Glutamatergic neuron (in vitro differentiated cells): Measurements from ENCODE around the gene GTF2IRD1. TPM values are rescaled to one million over a fixed set of nuclear protein-coding genes. Genes with fewer than 3 reads are reported as not detected.

Experiments used
- DNase-seq: peaks from one replicate; pipeline ENCODE4 v3.0.0; 2022
- H3K27ac Mint-ChIP-seq: one replicate; pipeline ENCODE4 v1.8.0; 2020; ENCODE audit warnings: mild to moderate bottlenecking, mixed read lengths, inconsistent platforms; ENCODE audit not compliant: unreplicated experiment
- H3K27me3 Mint-ChIP-seq: one replicate; pipeline ENCODE4 v1.8.0; 2020; ENCODE audit warnings: mild to moderate bottlenecking, moderate library complexity, mixed read lengths, inconsistent platforms; ENCODE audit not compliant: unreplicated experiment
- H3K36me3 Mint-ChIP-seq: one replicate; pipeline ENCODE4 v1.8.0; 2020; ENCODE audit warnings: mild to moderate bottlenecking, mixed read lengths, inconsistent platforms; ENCODE audit not compliant: unreplicated experiment
- H3K4me1 Mint-ChIP-seq: one replicate; pipeline ENCODE4 v1.8.0; 2020; ENCODE audit warnings: mild to moderate bottlenecking, low read depth, mixed read lengths, inconsistent platforms; ENCODE audit not compliant: unreplicated experiment
- H3K4me3 Mint-ChIP-seq: one replicate; pipeline ENCODE4 v1.8.0; 2020; ENCODE audit warnings: mild to moderate bottlenecking, mixed read lengths, inconsistent platforms; ENCODE audit not compliant: unreplicated experiment
- H3K9me3 Mint-ChIP-seq: one replicate; pipeline ENCODE4 v1.8.0; 2020; ENCODE audit warnings: mild to moderate bottlenecking, moderate library complexity, mixed read lengths, inconsistent platforms; ENCODE audit not compliant: unreplicated experiment
- total RNA-seq: library from RNA; stranded (reverse); fragmentation: NEBNext Ultra II Directional; extraction: Animal tissue kit (Norgen Biotek cat#: 25700); gene quantifications from one replicate; pipeline ENCODE4 v1.2.1, GENCODE V29; 2021; ENCODE audit not compliant: unreplicated experiment
- TF ChIP-seq, protein P1 (sequence below): fragments of 200-600 bp; sonication (generic); IDR thresholded peaks from one replicate; pipeline ENCODE4 v1.5.0; 2021; ENCODE audit not compliant: partially characterized antibody, unreplicated experiment

GTF2IRD1 gene
- total RNA-seq, 1 donor from 2014 or later: 59.4 TPM

DNA sequence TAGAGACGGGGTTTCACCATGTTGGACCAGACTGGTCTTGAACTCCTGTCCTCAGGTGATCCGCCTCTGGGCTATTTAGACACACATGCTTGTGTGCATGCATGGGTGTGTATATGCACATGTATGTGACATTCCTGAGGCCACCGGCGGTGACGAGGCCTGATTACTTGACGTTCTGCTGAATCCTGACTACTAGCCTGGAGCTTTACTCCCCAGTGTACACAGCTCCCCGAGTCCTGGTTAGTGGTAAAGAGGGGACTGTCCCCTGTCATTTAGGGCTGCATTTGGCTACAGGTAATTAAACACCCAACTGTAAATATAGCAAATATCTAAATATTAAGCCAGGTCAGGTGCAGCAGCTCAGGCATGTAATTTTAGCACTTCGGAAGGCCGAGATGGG lies 14.2 kb downstream of the GTF2IRD1 start:
- Mint-ChIP-seq H3K9me3 (peaks cover 3% of the 10 kb centered on the region), H3K27me3 (no peaks in the 10 kb centered on the region), H3K4me1 (peaks cover 6% of the 10 kb centered on the region), H3K36me3 (no peaks in the 10 kb centered on the region), H3K27ac (no peak overlapping the region), H3K4me3 (no peak overlapping the region)
- no peak for DNase-seq
- TF ChIP-seq, protein P1, sequence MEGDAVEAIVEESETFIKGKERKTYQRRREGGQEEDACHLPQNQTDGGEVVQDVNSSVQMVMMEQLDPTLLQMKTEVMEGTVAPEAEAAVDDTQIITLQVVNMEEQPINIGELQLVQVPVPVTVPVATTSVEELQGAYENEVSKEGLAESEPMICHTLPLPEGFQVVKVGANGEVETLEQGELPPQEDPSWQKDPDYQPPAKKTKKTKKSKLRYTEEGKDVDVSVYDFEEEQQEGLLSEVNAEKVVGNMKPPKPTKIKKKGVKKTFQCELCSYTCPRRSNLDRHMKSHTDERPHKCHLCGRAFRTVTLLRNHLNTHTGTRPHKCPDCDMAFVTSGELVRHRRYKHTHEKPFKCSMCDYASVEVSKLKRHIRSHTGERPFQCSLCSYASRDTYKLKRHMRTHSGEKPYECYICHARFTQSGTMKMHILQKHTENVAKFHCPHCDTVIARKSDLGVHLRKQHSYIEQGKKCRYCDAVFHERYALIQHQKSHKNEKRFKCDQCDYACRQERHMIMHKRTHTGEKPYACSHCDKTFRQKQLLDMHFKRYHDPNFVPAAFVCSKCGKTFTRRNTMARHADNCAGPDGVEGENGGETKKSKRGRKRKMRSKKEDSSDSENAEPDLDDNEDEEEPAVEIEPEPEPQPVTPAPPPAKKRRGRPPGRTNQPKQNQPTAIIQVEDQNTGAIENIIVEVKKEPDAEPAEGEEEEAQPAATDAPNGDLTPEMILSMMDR: no peak

DNA sequence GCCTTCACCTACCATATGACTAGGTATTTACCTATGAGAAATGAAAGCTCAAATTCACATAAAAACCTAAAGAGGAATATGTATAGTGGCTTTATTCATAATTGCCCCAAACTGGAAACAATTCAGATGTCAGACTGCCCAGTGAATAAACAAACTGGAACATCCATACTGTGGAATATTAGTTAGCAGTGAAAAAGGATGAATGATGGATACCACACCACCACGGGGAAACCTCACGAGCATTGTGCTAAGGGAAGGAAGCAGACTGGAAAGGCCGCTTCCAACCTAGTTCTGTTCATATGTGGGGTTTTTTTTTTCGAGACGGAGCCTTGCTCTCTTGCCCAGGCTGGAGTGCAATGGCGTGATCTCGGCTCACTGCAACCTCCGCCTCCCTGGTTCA lies 16.8 kb downstream of the GTF2IRD1 start:
- Mint-ChIP-seq H3K36me3 (no peaks in the 10 kb centered on the region), H3K4me3 (no peak overlapping the region), H3K9me3 (peaks cover 3% of the 10 kb centered on the region), H3K4me1 (peaks cover 6% of the 10 kb centered on the region), H3K27me3 (no peaks in the 10 kb centered on the region), H3K27ac (no peak overlapping the region)
- no peak for DNase-seq
- TF ChIP-seq, protein P1: no peak

DNA sequence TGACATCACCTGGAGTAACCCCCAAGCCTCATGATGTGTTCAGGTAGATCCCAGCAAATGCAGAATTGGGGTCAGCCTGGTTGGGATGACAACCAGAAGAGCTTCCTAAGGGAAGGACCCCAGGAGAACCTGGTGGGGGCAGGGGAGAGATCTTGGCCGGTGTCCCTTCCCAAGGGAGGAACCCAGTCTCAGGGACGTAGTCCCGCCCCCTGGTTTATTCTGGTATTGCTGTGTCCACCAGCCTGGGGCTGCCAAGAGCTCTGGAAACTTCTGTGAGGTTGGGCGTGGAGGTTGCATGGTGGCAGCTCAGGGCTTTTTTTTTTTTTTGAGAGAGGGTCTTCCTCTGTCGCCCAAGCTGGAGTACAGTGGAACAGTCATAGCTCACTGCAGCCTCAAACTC lies 19.4 kb downstream of the GTF2IRD1 start:
- Mint-ChIP-seq H3K9me3 (peaks cover 2% of the 10 kb centered on the region), H3K27me3 (no peaks in the 10 kb centered on the region), H3K4me1 (peaks cover 7% of the 10 kb centered on the region), H3K27ac (no peak overlapping the region), H3K36me3 (no peaks in the 10 kb centered on the region), H3K4me3 (no peak overlapping the region)
- DNase-seq: no peak
- TF ChIP-seq, protein P1: no peak

DNA sequence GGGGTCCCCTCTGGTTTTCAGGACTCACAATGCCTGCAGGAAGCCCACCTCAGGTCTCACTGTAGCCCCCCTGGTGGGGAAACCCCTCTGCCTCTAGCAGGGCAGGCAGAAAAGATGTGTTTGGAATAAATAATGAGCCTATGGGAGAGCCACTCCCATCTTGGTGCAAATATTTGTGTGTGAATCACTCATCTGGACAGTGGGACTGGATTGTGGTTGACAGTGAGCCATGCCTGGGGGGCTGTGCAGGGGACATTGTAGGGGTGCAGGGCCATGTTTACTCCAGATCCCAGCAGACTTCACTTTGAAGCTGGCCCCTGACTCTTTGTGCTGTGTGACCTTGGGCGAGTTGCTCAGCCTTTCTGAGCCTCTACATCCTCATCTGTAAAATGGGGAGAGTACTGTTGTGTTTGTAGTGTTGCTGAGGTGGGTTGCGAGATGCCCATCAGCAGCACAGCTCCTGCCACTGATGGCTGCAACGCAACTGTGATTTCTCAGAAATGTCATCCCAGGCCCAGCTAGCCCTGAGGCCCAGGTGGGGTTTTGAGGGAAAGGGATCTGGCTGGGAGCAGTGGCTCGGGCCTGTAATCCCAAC lies 20.7 kb downstream of the GTF2IRD1 start:
- H3K36me3 Mint-ChIP-seq: no peaks in the 10 kb centered on the region
- peaks cover 7% of the 10 kb centered on the region for H3K4me1 Mint-ChIP-seq
- peaks cover 2% of the 10 kb centered on the region for H3K9me3 Mint-ChIP-seq
- TF ChIP-seq, protein P1: no peak
- no peak overlapping the region for H3K27ac Mint-ChIP-seq
- no peak for DNase-seq
- H3K27me3 Mint-ChIP-seq: no peaks in the 10 kb centered on the region
- no peak overlapping the region for H3K4me3 Mint-ChIP-seq

DNA sequence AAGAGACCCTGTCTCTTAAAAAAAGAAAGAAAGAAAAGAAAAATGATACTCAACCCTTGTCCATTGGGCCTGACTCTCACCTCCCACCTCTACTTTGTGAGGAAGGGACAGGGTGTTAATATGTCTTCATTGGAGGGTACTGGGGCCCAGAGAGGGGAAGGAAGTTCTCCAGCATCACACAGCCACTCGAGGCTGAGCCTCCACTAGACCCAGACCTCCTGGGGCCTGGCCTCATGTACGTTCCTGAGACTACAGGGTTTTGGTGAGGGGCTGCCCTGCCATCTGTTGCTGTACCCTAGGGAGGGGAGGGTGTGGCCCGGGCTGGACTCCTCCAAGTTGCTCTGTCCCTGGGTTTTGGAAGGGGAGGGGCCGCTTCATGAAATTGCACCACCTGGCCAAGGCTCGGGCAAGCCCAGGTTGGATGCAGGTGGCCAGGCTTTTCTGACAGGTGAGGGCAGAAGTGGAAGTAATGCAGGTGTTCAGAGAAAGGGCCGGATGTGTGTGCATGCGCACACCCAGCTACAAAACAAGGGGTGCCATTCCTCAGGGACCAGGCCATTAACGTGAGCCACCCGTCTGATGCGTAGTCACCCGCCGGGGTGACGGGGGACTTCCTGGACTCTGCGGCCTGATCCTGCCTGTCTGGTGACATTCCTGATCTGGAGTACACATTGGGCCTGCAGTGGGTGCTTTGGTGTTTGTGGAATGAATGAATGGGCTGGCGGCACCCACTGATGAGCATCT lies 21.7 kb downstream of the GTF2IRD1 start:
- H3K4me1 Mint-ChIP-seq: peaks cover 10% of the 10 kb centered on the region
- H3K4me3 Mint-ChIP-seq: no peak overlapping the region
- no peaks in the 10 kb centered on the region for H3K27me3 Mint-ChIP-seq
- DNase-seq: no peak
- peaks cover 2% of the 10 kb centered on the region for H3K9me3 Mint-ChIP-seq
- TF ChIP-seq, protein P1: no peak
- H3K36me3 Mint-ChIP-seq: no peaks in the 10 kb centered on the region
- H3K27ac Mint-ChIP-seq: no peak overlapping the region
